Left lobe of liver (tissue), 2 donors: ENCODE measurements around the gene ABHD5. TPM values are rescaled to one million over a fixed set of nuclear protein-coding genes. Genes with fewer than 3 reads are reported as not detected.

ENCODE experiments used
- ATAC-seq: fragments of 200-7000 bp; cut with Tn5 transposase; one replicate; pipeline ENCODE4 v1.9.1; 2020; ENCODE audit warnings: mild to moderate bottlenecking, moderate library complexity
- DNase-seq: peaks from one replicate; pipeline ENCODE4 v3.0.0-alpha.2; 2020; ENCODE audit warnings: low spot score
- total RNA-seq: library from RNA; stranded (reverse); gene quantifications from one replicate; pipeline ENCODE4 v1.2.1, GENCODE V29; 2021
- donor health status: DM: no; HTN: no; CAD: no; lungs with moderate emphysema.
- donor health status: DM: no; HTN: yes; CAD: no.

ABHD5 gene
- total RNA-seq, 1 donor from 2014 or later, result 12.8 TPM

GRCh38 chr3:43773273-43774094, 82.7 kb downstream of the ABHD5 start:
- DNase-seq, result no peak
- peak; percentile 30 for ATAC-seq

GRCh38 chr3:43774799-43775198, 84.1 kb downstream of the ABHD5 start:
- no peak for DNase-seq
- ATAC-seq, result no peak

GRCh38 chr3:43776101-43776500, 85.4 kb downstream of the ABHD5 start:
- no peak for ATAC-seq
- no peak for DNase-seq

GRCh38 chr3:43779850-43780249, 89.1 kb downstream of the ABHD5 start:
- DNase-seq (peak; percentile 6), ATAC-seq (no peak)

- no peak for ATAC-seq
- DNase-seq, result no peak
These were observed 91.8 kb downstream of the ABHD5 start for GRCh38 chr3:43782541-43782940.

Other genes with a start within 250 kb of the ABHD5 start
- gene ANO10, start 68.9 kb upstream of the ABHD5 start, total RNA-seq, result 11.4 TPM